SU-DHL-6 (cell line): ENCODE results near the gene GIPC3.

Experiments
- H2AFZ ChIP-seq: fragments of 200-600 bp; sonication (generic); 2 replicates; pipeline ENCODE4 v1.6.1; 2014; ENCODE audit warnings: low read depth, mild to moderate bottlenecking, moderate library complexity, mixed read lengths, antibody characterized with exemption, low read length; ENCODE audit not compliant: severe bottlenecking
- H3F3A ChIP-seq: fragments of 200-600 bp; shearing (Covaris generic); 2 replicates; pipeline ENCODE4 v1.6.0; 2016; ENCODE audit warnings: antibody characterized with exemption, mild to moderate bottlenecking; ENCODE audit not compliant: insufficient read depth
- H3K27ac ChIP-seq: fragments of 200-600 bp; sonication (generic); 2 replicates; pipeline ENCODE4 v1.5.1; 2016; ENCODE audit warnings: low read depth, mild to moderate bottlenecking, low read length, moderate library complexity, mixed read lengths
- H3K27me3 ChIP-seq: fragments of 200-600 bp; sonication (generic), shearing (Covaris generic); 2 replicates; pipeline ENCODE4 v1.6.0; 2014; ENCODE audit warnings: mild to moderate bottlenecking, low read length
- H3K36me3 ChIP-seq: fragments of 200-600 bp; sonication (generic); 2 replicates; pipeline ENCODE4 v1.6.1; 2014; ENCODE audit warnings: mild to moderate bottlenecking, low read length, mixed read lengths
- H3K4me2 ChIP-seq: fragments of 300-600, 200-600 bp; shearing (Covaris generic), sonication (generic); 2 replicates; pipeline ENCODE4 v1.6.0; 2014; ENCODE audit warnings: low read length, low read depth, mild to moderate bottlenecking; ENCODE audit not compliant: poor library complexity, severe bottlenecking
- H3K4me3 ChIP-seq: fragments of 200-600 bp; sonication (generic); 2 replicates; pipeline ENCODE4 v1.5.1; 2014; ENCODE audit warnings: antibody characterized with exemption, low read length, mild to moderate bottlenecking, mixed read lengths; ENCODE audit not compliant: insufficient read depth, poor library complexity, severe bottlenecking
- H3K79me2 ChIP-seq: fragments of 200-600 bp; sonication (generic); 2 replicates; pipeline ENCODE4 v1.6.1; 2014; ENCODE audit warnings: mild to moderate bottlenecking, low read length, moderate library complexity; ENCODE audit not compliant: insufficient read depth
- H3K9ac ChIP-seq: fragments of 200-600 bp; sonication (generic); 2 replicates; pipeline ENCODE4 v1.7.0; 2014; ENCODE audit warnings: mild to moderate bottlenecking, low read length
- H3K9me2 ChIP-seq: fragments of 200-600 bp; sonication (generic); replicated peaks from 2 replicates; pipeline ENCODE4 v1.6.1; 2014; ENCODE audit warnings: low read length; ENCODE audit not compliant: insufficient read depth
- H3K9me3 ChIP-seq: fragments of 200-600 bp; sonication (generic); 2 replicates; pipeline ENCODE4 v1.6.1; 2014; ENCODE audit warnings: low read length, mixed read lengths; ENCODE audit not compliant: insufficient read depth
- H4K20me1 ChIP-seq: fragments of 200-600 bp; sonication (generic); 2 replicates; pipeline ENCODE4 v1.6.1; 2014; ENCODE audit warnings: low read depth, mild to moderate bottlenecking, antibody characterized with exemption, low read length, moderate library complexity, mixed read lengths
- CTCF ChIP-seq: fragments of 200-600 bp; sonication (generic); IDR thresholded peaks from one replicate; pipeline ENCODE4 v1.5.1; 2017; ENCODE audit warnings: antibody characterized with exemption, mild to moderate bottlenecking, low read length, moderate library complexity; ENCODE audit not compliant: insufficient read depth, poor library complexity, severe bottlenecking
- EZH2phosphoT487 ChIP-seq: fragments of 200-600 bp; sonication (generic), shearing (Covaris generic); conservative IDR thresholded peaks from 2 replicates; pipeline ENCODE4 v1.6.1; 2018; ENCODE audit warnings: mild to moderate bottlenecking, antibody characterized with exemption, low read length, moderate library complexity, mixed read lengths

The GIPC3 gene

DNA sequence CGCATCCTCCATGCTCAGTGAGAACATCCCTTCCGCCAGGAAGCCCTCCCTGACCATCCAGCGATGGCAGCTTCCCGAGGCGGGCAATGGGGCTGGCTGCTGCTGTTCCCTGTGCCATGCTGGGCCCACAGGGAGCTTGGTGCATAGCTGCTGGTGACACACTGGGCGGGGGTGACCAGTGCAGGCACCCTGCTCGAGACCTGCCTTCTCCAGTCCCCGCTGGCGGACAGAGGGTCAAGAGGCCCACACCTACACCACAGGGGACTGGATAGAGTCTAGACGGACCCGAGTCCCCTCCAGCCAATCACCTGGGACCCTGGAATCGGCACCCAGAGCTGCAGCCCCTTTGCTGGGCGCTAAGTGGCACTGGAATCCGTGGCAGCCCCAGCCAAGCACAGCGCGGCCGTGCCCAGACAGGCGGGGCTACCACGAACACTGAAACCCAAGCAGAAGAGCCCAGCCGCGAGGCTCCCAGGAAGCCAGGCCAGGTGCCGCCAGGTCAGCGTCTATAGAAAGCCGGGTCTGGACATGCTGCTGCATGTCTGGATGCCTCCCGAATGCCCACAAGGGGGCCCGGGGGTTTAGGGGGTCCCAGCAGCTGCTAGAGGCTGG is 30.4 kb downstream of the GIPC3 start:
- H3K9ac ChIP-seq, result no peak overlapping the region

GRCh38 chr19:3617463-3617862 is 32.2 kb downstream of the GIPC3 start:
- no peak overlapping the region for H3K9ac ChIP-seq
- TF ChIP-seq EZH2phosphoT487, result no peak
- TF ChIP-seq CTCF, result no peak
- H3K79me2 ChIP-seq, result no peaks in the 10 kb centered on the region
- no peak overlapping the region for H2AFZ ChIP-seq
- no peak overlapping the region for H3K4me3 ChIP-seq
- H4K20me1 ChIP-seq, result no peaks in the 10 kb centered on the region
- H3F3A ChIP-seq, result no peaks in the 10 kb centered on the region
- H3K36me3 ChIP-seq, result no peaks in the 10 kb centered on the region
- no peak overlapping the region for H3K4me2 ChIP-seq
- no peaks in the 10 kb centered on the region for H3K9me2 ChIP-seq
- H3K9me3 ChIP-seq, result no peaks in the 10 kb centered on the region
- no peaks in the 10 kb centered on the region for H3K27me3 ChIP-seq
- no peak overlapping the region for H3K27ac ChIP-seq

More for the DNA sequence above, 30.4 kb downstream of the GIPC3 start:
- Histone ChIP-seq H3K79me2 (no peaks in the 10 kb centered on the region), H3K27ac (no peak overlapping the region), H3K4me2 (no peak overlapping the region), H3K4me3 (no peak overlapping the region), H3K9me3 (no peaks in the 10 kb centered on the region), H4K20me1 (no peaks in the 10 kb centered on the region), H3F3A (no peaks in the 10 kb centered on the region), H2AFZ (no peak overlapping the region), H3K9me2 (no peaks in the 10 kb centered on the region), H3K27me3 (no peaks in the 10 kb centered on the region), H3K36me3 (no peaks in the 10 kb centered on the region)
- TF ChIP-seq CTCF, result no peak
- no peak for TF ChIP-seq EZH2phosphoT487

DNA sequence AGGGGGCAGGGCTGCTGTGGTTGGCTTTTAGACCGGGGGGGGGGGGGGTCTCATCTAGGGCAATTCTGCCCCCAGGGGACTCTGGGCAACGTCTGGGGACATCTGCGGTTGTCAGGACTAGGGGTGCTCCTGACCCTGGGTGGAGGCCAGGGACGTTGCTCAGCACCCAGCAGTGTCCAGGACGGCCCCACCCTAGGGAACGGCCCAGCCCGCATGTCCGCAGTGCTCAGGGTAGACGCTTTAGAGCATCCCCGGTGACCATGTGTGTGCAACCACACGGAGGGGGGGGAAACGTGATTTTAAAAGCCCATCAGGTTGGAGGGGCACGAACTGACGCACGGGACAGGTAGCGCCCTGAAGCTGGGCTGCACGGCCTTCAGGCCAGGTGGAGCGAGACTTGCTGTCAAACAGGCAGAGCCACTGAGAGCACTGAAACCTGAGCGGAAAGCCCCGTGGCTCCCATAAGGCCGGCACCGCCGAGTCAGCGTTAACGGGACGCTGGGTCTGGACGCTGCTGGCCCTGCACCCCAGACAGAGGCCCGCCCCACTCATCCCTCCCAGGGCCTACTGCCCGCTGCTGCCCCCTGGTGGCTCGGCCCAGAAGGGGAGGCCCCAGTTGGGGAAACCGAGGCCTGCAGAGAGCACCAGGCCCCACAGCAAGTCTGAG is 33.0 kb downstream of the GIPC3 start:
- Histone ChIP-seq H3K9me3 (no peaks in the 10 kb centered on the region), H3K36me3 (no peaks in the 10 kb centered on the region), H3K4me3 (no peak overlapping the region), H3K9ac (no peak overlapping the region), H4K20me1 (no peaks in the 10 kb centered on the region), H3K9me2 (no peaks in the 10 kb centered on the region), H3K4me2 (no peak overlapping the region), H3F3A (no peaks in the 10 kb centered on the region), H3K27ac (no peak overlapping the region), H3K79me2 (no peaks in the 10 kb centered on the region), H3K27me3 (no peaks in the 10 kb centered on the region), H2AFZ (no peak overlapping the region)
- TF ChIP-seq CTCF (peak; percentile 90), EZH2phosphoT487 (no peak)
